Skeletal muscle tissue (tissue), 4 donors: Measurements from ENCODE around the gene OCA2. TPM values are rescaled to one million over a fixed set of nuclear protein-coding genes. Genes with fewer than 3 reads are reported as not detected.
"Not testable (repeated sequence)": the region's sequence is repeated elsewhere in the genome, so short reads cannot be mapped to it uniquely, and the experiment has no call there.

Experiments used
- H3K27ac ChIP-seq: one replicate; pipeline ENCODE4 v1.7.0; 2013; ENCODE audit warnings: mild to moderate bottlenecking, low read depth, low read length, inconsistent platforms
- H3K27me3 ChIP-seq, 3 donors: one replicate each; pipeline ENCODE4 v1.7.0; 2013; ENCODE audit warnings: low read length in 3 of 3; ENCODE audit not compliant: control insufficient read depth in 3 of 3, insufficient read depth in 3 of 3
- H3K36me3 ChIP-seq, 3 donors: one replicate each; pipeline ENCODE4 v1.7.0; 2013; ENCODE audit warnings: low read length in 3 of 3; ENCODE audit not compliant: control insufficient read depth in 3 of 3, insufficient read depth in 3 of 3
- H3K4me1 ChIP-seq, 3 donors: one replicate each; pipeline ENCODE4 v1.7.0; 2013; ENCODE audit warnings: low read length in 3 of 3, mild to moderate bottlenecking in 3 of 3; ENCODE audit not compliant: control insufficient read depth in 3 of 3, insufficient read depth in 3 of 3
- H3K4me3 ChIP-seq, 3 donors: one replicate each; pipeline ENCODE4 v1.7.0; 2013; ENCODE audit warnings: low read length in 3 of 3
- H3K9ac ChIP-seq, 3 donors: one replicate each; pipeline ENCODE4 v1.7.0; 2013; ENCODE audit warnings: low read length in 3 of 3, mild to moderate bottlenecking in 3 of 3, moderate library complexity in 2 of 3, low read depth in 1 of 3
- H3K9me3 ChIP-seq, 3 donors: one replicate each; pipeline ENCODE4 v1.7.0; 2013; ENCODE audit warnings: low read length in 3 of 3; ENCODE audit not compliant: control insufficient read depth in 3 of 3
- total RNA-seq: library from RNA; depleted of rRNA; stranded (reverse); fragments of >200 nt; gene quantifications from one replicate; pipeline ENCODE4 v1.2.3, GENCODE V29; 2014
- donor health status: Osteomylitis.

Gene OCA2
- total RNA-seq, 1 donor from 2014 or later, result 5.7 TPM

- Histone ChIP-seq H3K9ac (no peak overlapping the region), H3K9me3 (peaks cover 0 to 5% (median 4%) of the 10 kb centered on the region in 3 donors), H3K27ac (no peak overlapping the region), H3K27me3 (no peaks in the 10 kb centered on the region), H3K4me1 (no peaks in the 10 kb centered on the region), H3K4me3 (no peak overlapping the region), H3K36me3 (no peaks in the 10 kb centered on the region)
Observed at GRCh38 chr15:27850981-27851857, 247.9 kb downstream of the OCA2 start.

- Histone ChIP-seq H3K36me3 (no peaks in the 10 kb centered on the region), H3K27ac (no peak overlapping the region), H3K4me3 (no peak overlapping the region), H3K9me3 (peaks cover 0 to 5% (median 4%) of the 10 kb centered on the region in 3 donors), H3K27me3 (no peaks in the 10 kb centered on the region), H3K4me1 (no peaks in the 10 kb centered on the region), H3K9ac (no peak overlapping the region)
Observed at GRCh38 chr15:27850050-27850449, 249.1 kb downstream of the OCA2 start.

- H3K27me3 ChIP-seq, H3K27ac ChIP-seq, H3K9me3 ChIP-seq, H3K36me3 ChIP-seq, H3K9ac ChIP-seq, H3K4me3 ChIP-seq, H3K4me1 ChIP-seq: not testable (repeated sequence)
Observed at GRCh38 chr15:27848936-27849335, 250.2 kb downstream of the OCA2 start.

- peaks cover 0 to 5% (median 2%) of the 10 kb centered on the region in 3 donors for H3K9me3 ChIP-seq
- no peaks in the 10 kb centered on the region for H3K36me3 ChIP-seq
- H3K27me3 ChIP-seq, result no peaks in the 10 kb centered on the region
- H3K27ac ChIP-seq, result no peak overlapping the region
- H3K4me1 ChIP-seq, result no peaks in the 10 kb centered on the region
- H3K4me3 ChIP-seq, result no peak overlapping the region
- no peak overlapping the region for H3K9ac ChIP-seq
Observed at GRCh38 chr15:27847775-27848710, 251.1 kb downstream of the OCA2 start.

GRCh38 chr15:27846722-27847395, 252.3 kb downstream of the OCA2 start:
- Histone ChIP-seq H3K27me3 (no peaks in the 10 kb centered on the region), H3K36me3 (no peaks in the 10 kb centered on the region), H3K4me1 (no peaks in the 10 kb centered on the region), H3K9me3 (peaks cover 0 to 5% (median 2%) of the 10 kb centered on the region in 3 donors), H3K4me3 (no peak overlapping the region), H3K27ac (no peak overlapping the region), H3K9ac (no peak overlapping the region)

GRCh38 chr15:27845535-27846369, 253.4 kb downstream of the OCA2 start:
- Histone ChIP-seq H3K4me3 (no peak overlapping the region), H3K9ac (no peak overlapping the region), H3K36me3 (no peaks in the 10 kb centered on the region), H3K9me3 (peaks cover 0 to 5% (median 2%) of the 10 kb centered on the region in 3 donors), H3K4me1 (no peaks in the 10 kb centered on the region), H3K27ac (no peak overlapping the region), H3K27me3 (no peaks in the 10 kb centered on the region)

- Histone ChIP-seq H3K36me3 (no peaks in the 10 kb centered on the region), H3K27ac (no peak overlapping the region), H3K4me1 (no peaks in the 10 kb centered on the region), H3K27me3 (no peaks in the 10 kb centered on the region), H3K4me3 (no peak overlapping the region), H3K9ac (no peak overlapping the region), H3K9me3 (peaks cover 0 to 5% (median 2%) of the 10 kb centered on the region in 3 donors)
Observed at GRCh38 chr15:27844018-27844666, 255.0 kb downstream of the OCA2 start.

- peaks cover 0 to 2% (median 0%) of the 10 kb centered on the region in 3 donors for H3K9me3 ChIP-seq
- no peaks in the 10 kb centered on the region for H3K4me1 ChIP-seq
- no peaks in the 10 kb centered on the region for H3K27me3 ChIP-seq
- H3K4me3 ChIP-seq, result no peak overlapping the region
- H3K36me3 ChIP-seq, result no peaks in the 10 kb centered on the region
- no peak overlapping the region for H3K27ac ChIP-seq
- H3K9ac ChIP-seq, result no peak overlapping the region
Observed at GRCh38 chr15:27843146-27843545, 256.0 kb downstream of the OCA2 start.

- Histone ChIP-seq H3K4me1 (no peaks in the 10 kb centered on the region), H3K27me3 (no peaks in the 10 kb centered on the region), H3K27ac (no peak overlapping the region), H3K36me3 (no peaks in the 10 kb centered on the region), H3K4me3 (no peak overlapping the region), H3K9ac (no peak overlapping the region), H3K9me3 (peaks cover 0 to 2% (median 0%) of the 10 kb centered on the region in 3 donors)
Observed at GRCh38 chr15:27842526-27842925, 256.6 kb downstream of the OCA2 start.
